HG03442 (cell line): Measurements from ENCODE around the gene EDIL3.
A peak's percentile ranks its signal among the peaks of the same experiment; 100 is the strongest.
"Not testable (repeated sequence)": the region's sequence is repeated elsewhere in the genome, so short reads cannot be mapped to it uniquely, and the experiment has no call there.

Source experiments
- ATAC-seq: cut with Tn5 transposase; IDR thresholded peaks from one replicate; pipeline ENCODE4 v1.9.1; 2021; ENCODE audit warnings: mild to moderate bottlenecking, moderate library complexity; ENCODE audit not compliant: unreplicated experiment

The EDIL3 gene

GRCh38 chr5:84303315-84303714 lies 81.4 kb downstream of the EDIL3 start:
- no peak for ATAC-seq

- no peak for ATAC-seq
Measured at GRCh38 chr5:84301535-84301934, 83.1 kb downstream of the EDIL3 start.

- ATAC-seq, result no peak
Measured at GRCh38 chr5:84299959-84300358, 84.7 kb downstream of the EDIL3 start.

GRCh38 chr5:84298628-84299027 lies 86.1 kb downstream of the EDIL3 start:
- ATAC-seq, result no peak

GRCh38 chr5:84297641-84298040 lies 87.0 kb downstream of the EDIL3 start:
- ATAC-seq, result not testable (repeated sequence)

GRCh38 chr5:84292788-84293653 lies 91.7 kb downstream of the EDIL3 start:
- no peak for ATAC-seq

- no peak for ATAC-seq
Measured at GRCh38 chr5:84292000-84292642, 92.6 kb downstream of the EDIL3 start.

- no peak for ATAC-seq
Measured at GRCh38 chr5:84290673-84291072, 94.0 kb downstream of the EDIL3 start.

GRCh38 chr5:84290161-84290560 lies 94.5 kb downstream of the EDIL3 start:
- no peak for ATAC-seq

GRCh38 chr5:84287951-84288350 lies 96.7 kb downstream of the EDIL3 start:
- ATAC-seq, result peak; percentile 93

GRCh38 chr5:84286662-84287061 lies 98.0 kb downstream of the EDIL3 start:
- ATAC-seq, result no peak

GRCh38 chr5:84285641-84286637 lies 98.7 kb downstream of the EDIL3 start:
- no peak for ATAC-seq

GRCh38 chr5:84281383-84281782 lies 103.3 kb downstream of the EDIL3 start:
- no peak for ATAC-seq

GRCh38 chr5:84279234-84279633 lies 105.4 kb downstream of the EDIL3 start:
- ATAC-seq, result no peak

- no peak for ATAC-seq
Measured at GRCh38 chr5:84275609-84276008, 109.1 kb downstream of the EDIL3 start.

GRCh38 chr5:84274585-84275468 lies 109.9 kb downstream of the EDIL3 start:
- ATAC-seq, result no peak

GRCh38 chr5:84273517-84273883 lies 111.2 kb downstream of the EDIL3 start:
- peak; percentile 73 for ATAC-seq

- ATAC-seq, result peak; percentile 18
Measured at GRCh38 chr5:84272771-84273516, 111.7 kb downstream of the EDIL3 start.

- no peak for ATAC-seq
Measured at GRCh38 chr5:84265739-84266550, 118.7 kb downstream of the EDIL3 start.
